ENCODE data around the gene PARVG.

The PARVG gene

GRCh38 chr22:44180706-44181032 lies at the start of gene PARVG:
PARVG (plus strand) TSS chr22:44180925; CDS start chr22:44183330, 2,405 bp downstream.
- DNase-seq = no peak

- DNase-seq = no peak
These were observed 49.3 kb upstream of the PARVG start for GRCh38 chr22:44131412-44131811.

DNA sequence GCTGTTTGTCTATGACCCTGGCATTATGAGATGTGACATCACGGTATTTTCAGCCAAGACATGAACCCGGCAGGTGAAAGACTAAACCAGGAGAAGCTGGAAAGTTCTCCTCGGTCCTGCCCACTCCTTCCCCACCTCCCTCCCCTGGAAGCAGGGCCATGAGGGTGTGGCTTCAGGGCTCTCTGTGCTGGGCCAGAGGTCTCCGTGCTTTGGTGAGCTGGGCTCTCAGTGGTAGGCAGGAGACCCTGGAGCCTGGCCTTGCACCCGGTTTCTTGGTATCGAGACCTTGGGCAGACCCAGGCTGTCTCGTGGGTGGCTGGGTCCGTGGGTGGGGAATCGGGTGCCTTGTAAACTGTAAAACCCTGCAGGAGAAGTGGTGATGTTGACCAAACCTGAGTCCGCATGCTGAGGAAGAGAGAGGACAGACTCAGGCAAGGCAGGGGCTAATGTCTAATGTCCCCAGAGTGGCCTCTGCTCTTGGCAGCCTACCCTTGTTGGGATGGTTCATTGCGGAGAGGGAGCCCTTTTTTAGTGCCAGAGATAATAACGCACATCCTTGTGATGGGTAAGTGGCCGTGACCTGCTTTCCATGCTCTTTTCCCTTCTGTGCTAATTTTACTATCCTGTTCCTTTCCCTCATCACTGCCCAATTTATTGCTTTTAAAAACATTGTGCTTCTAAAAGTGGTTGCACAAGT lies 48.6 kb upstream of the PARVG start:
- no peak for DNase-seq

DNA sequence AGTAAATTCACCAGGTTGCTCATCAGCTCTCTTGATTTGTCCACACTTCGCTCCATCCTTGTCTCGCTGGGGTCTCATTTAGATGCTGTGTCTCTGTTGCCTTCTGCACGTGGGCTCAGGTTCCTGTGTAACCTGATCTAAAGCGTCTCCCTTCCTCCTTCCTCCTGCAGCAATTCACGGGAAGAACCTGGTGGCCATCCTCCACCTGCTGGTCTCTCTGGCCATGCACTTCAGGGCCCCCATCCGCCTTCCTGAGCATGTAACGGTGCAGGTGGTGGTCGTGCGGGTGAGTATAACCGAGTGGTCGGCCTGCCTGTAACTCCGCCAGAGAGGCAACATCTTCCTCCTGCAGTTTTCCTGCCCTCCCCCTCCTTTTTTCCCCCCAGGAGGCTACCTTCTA lies 48.0 kb upstream of the PARVG start:
- DNase-seq = no peak

DNA sequence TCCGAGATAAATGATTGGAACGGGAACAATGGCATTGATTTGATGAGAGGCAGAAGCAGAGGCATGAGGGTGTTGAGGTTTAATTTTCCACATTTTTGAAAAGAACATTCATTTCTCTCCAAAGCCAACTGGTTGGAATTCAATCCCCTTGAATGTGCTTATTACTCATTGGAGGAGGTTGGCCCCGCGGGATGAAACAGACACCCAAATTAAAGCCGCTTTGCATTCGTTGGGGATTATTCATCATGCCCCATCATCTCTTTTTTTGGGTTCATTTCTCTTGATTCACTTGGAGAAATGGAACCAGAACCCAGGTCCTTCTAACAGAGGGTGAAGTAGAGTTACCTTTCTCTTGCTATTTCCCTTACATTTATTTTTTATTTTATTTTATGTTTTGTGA lies 47.6 kb upstream of the PARVG start:
- no peak for DNase-seq

GRCh38 chr22:44133901-44134571 lies 46.7 kb upstream of the PARVG start:
- peak; percentile 89 for DNase-seq

DNA sequence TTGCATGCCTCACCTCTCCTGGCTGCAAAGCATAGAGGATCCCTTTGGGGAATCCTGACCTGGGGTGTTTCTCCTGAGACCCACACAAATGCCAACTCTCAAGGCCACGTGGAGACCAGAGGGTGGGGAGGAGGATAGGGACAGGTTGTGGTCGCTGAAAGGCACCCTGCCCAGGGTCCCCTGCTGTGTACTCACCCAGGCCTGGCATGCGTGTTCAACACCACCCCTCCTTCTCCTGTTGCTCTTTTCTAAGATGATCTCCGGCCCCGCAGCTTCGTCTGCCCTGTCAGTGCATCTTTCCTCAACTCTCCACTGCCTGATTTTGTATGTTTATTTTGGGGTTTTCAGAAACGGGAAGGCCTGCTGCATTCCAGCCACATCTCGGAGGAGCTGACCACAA lies 44.6 kb upstream of the PARVG start:
- DNase-seq = no peak

DNA sequence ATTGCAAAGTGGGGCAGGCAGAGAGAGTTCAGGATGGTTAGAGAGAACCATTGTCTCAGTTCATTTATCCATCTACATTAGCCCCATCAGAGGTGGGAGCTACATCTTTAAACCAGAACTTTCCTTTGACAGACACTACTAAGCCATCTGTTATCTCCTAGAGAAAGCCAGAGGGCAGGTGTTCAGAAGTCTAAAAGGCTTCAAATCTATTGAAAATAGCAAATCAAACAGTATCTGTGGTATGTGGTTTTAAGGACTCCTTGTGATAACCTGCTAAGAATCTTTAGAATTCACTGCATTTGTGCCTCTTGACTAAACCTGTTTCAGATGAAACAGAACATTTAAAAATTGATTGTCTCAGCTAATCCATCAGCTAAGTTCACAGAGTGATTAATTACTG lies 43.9 kb upstream of the PARVG start:
- no peak for DNase-seq

DNA sequence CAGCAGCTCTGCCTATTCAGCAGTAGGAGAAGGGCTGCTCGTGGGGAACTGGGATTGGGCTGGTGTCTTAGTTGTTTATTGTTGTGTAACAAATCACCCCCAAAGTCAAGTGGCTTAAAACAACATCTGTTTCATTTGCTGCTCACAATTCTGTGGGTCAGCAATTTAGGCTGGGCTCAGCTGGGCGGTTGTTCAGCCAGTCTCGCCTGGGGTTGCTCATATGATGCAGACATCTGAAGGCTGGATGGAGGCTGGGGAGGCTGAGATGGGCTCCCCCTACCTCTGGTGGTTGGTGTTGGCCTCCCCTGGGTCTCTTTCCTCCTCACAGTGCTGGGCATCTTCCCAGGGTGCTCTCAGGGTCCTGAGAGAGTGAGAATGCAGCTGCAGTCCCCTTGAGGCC lies 43.3 kb upstream of the PARVG start:
- DNase-seq = no peak

GRCh38 chr22:44139773-44140172 lies 41.0 kb upstream of the PARVG start:
- no peak for DNase-seq

- no peak for DNase-seq
These were observed 38.2 kb upstream of the PARVG start for GRCh38 chr22:44142421-44143104.

DNA sequence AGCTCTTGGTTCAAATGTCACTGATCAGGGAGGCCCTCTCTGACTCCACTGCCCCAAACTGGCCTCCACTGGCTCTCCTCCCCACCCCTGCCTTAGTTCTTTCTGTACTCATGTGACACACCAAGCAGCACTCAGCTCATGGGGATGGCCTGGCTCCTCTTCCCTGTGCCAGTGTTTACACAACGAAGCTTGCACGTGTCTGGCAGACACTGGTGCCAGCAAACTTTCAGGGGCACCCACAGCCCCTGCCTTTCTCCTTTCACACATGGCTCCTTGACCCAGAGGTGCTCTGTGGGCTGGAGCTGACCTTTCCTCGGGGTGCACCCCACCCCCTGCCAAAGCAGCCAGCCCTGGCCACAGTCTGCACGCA lies 37.6 kb upstream of the PARVG start:
- DNase-seq = no peak

DNA sequence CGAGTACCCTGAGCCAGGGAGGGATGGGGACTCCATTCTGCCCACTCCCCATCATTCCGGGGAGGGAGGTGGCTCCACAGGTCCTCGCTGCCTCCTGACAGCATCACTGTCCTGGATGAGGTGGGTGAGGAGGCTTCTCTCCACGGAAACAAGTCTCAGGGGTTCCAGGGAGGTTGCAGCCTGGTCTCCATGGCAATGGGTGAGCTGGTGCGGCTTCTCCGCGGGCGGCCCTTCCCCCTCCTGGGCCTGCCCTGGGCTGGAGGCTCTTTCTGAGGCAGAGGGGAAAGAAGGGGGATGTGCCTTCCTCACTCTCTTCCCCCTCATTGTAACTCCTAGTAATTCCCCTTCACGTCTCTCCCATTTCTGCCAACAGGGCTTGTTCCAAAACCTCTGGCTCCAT lies 37.1 kb upstream of the PARVG start:
- DNase-seq = no peak

GRCh38 chr22:44144046-44144569 lies 36.6 kb upstream of the PARVG start:
- DNase-seq = no peak

DNA sequence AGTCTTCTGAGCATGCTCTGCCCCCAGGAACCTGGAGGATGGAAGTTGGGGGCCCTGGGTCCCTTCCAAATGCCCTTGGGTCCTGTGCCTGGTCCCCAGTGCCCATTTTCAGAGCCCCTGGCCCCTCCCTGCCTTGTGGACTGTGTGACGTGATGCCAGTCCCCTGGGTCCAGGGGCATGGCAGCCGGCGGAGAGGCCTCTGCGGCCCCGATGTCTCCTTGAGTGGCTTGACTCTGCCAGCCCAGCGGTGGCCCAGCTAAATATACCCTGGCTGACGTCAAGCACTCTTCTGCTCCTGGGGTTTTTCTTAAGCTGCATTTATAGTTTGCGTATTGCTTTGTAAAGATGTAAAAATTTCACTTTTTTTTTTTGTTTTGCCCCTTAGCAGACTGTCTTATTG lies 35.2 kb upstream of the PARVG start:
- peak; percentile 74 for DNase-seq

GRCh38 chr22:44146088-44146861 lies 34.5 kb upstream of the PARVG start:
- DNase-seq = no peak

GRCh38 chr22:44147008-44147645 lies 33.6 kb upstream of the PARVG start:
- no peak for DNase-seq

GRCh38 chr22:44147821-44148574 lies 32.7 kb upstream of the PARVG start:
- DNase-seq = peak; percentile 85

GRCh38 chr22:44151676-44152075 lies 29.0 kb upstream of the PARVG start:
- DNase-seq = peak; percentile 57

GRCh38 chr22:44153710-44154109 lies 27.0 kb upstream of the PARVG start:
- no peak for DNase-seq

DNA sequence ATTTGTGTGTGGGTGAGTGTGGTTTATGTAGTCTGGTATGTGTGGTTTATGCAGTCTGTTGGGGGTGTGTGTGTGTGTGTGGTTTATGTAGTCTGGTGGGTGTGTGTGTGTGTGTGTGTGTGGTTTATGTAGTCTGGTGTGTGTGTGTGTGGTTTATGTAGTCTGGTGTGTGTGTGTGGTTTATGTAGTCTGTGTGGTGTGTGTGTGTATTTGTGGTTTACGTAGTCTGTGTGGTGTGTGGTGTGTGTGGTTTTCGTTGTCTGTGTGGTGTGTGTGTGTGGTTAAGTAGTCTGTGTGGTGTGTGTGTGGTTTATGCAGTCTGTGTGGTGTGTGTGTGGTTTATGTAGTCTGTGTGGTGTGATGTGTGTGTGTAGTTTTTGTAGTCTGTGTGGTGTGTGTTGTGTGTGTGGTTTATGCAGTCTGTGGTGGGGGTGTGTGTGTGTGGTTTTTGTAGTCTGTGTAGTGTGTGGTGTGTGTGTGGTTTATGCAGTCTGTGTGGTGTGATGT lies 26.2 kb upstream of the PARVG start:
- no peak for DNase-seq

GRCh38 chr22:44155115-44155514 lies 25.6 kb upstream of the PARVG start:
- DNase-seq = no peak
